Measurements from ENCODE around the gene P4HB. TPM values are rescaled to one million over a fixed set of nuclear protein-coding genes. Genes with fewer than 3 reads are reported as not detected.

Gene P4HB
- polyA plus RNA-seq, 1 of the 3 experiments (the other 2 are of a cell fraction), result 165 TPM

GRCh38 chr17:81871387-81872230 is 11.3 kb upstream of the P4HB start (continued):
- TF ChIP-seq USF1 (IDR thresholded peaks at IDR 0.05; ENCODE audit: borderline replicate concordance, low read depth) (peak; percentile 90), YY1 (IDR thresholded peaks at IDR 0.05; ENCODE audit: low read depth) (peak; percentile 93), RFX5 (IDR thresholded peaks at IDR 0.05; ENCODE audit: low read length) (no peak), POLR2AphosphoS5 (IDR thresholded peaks at IDR 0.05; ENCODE audit: low read depth, low read length) (peak; percentile 55), FOSL2 (IDR thresholded peaks at IDR 0.05; ENCODE audit: borderline replicate concordance, low read depth) (no peak), MAX (IDR thresholded peaks at IDR 0.05; ENCODE audit: low read depth) (peak; percentile 99), RAD21 (IDR thresholded peaks at IDR 0.05; ENCODE audit: low read length) (no peak), MXI1 (IDR thresholded peaks at IDR 0.05; ENCODE audit: low read depth, low read length) (peak; percentile 77), FOXM1 (IDR thresholded peaks at IDR 0.05; ENCODE audit: low read depth) (0 out of 2 replicates have a peak, but pooled peaks have one; percentile 31), RCOR1 (IDR thresholded peaks at IDR 0.05; ENCODE audit: low read length) (no peak), GABPA (IDR thresholded peaks at IDR 0.05; ENCODE audit: low read depth) (peak; percentile 83; the same call in 1 of the 2 replicates), REST (IDR thresholded peaks at IDR 0.05; ENCODE audit: low read depth, low read length) (peak; percentile 56; the same call in 1 of the 2 replicates), USF2 (IDR thresholded peaks at IDR 0.05; ENCODE audit: borderline replicate concordance, low read depth, low read length) (no peak; the same call in 1 of the 2 replicates), PBX3 (IDR thresholded peaks at IDR 0.05) (no peak), TCF12 (IDR thresholded peaks at IDR 0.05) (no peak; the same call in 1 of the 2 replicates), EP300 (IDR thresholded peaks at IDR 0.05; ENCODE audit: borderline replicate concordance in 1 of 2, low read depth in 1 of 2, low read length in 1 of 2) (0 out of 4 replicates have a peak, but pooled peaks of 1 of the 2 experiments have one; percentile 6), FOXJ3 (CRISPR knock-in tag; IDR thresholded peaks at IDR 0.05) (no peak), SMC3 (IDR thresholded peaks at IDR 0.05; ENCODE audit: low read depth, low read length) (no peak)

Data from SK-N-SH (cell line).